Measurements from ENCODE around the gene NKAPD1.
A peak's percentile ranks its signal among the peaks of the same experiment; 100 is the strongest.
"Not testable (repeated sequence)": the region's sequence is repeated elsewhere in the genome, so short reads cannot be mapped to it uniquely, and the experiment has no call there.

Gene NKAPD1

GRCh38 chr11:112037527-112037926 lies 36.6 kb upstream of the NKAPD1 start:
- in situ Hi-C loops (cut with MboI; ENCODE audit: low pct_unique_long_range_greater_than_20kb, low sequenced_read_pairs, unreplicated experiment): no loop called here
- no peak for TF ChIP-seq CTCF (IDR thresholded peaks at IDR 0.05; ENCODE audit: extremely low read depth, insufficient read depth, missing control alignments)
- no peak for DNase-seq (ENCODE audit: low spot score)

- in situ Hi-C loops (cut with MboI; ENCODE audit: low pct_unique_long_range_greater_than_20kb, low sequenced_read_pairs, unreplicated experiment): no loop called here
- no peak for DNase-seq (ENCODE audit: low spot score)
- no peak for TF ChIP-seq CTCF (IDR thresholded peaks at IDR 0.05; ENCODE audit: extremely low read depth, insufficient read depth, missing control alignments)
These were observed 31.7 kb upstream of the NKAPD1 start for GRCh38 chr11:112042161-112042960.

- no peak for DNase-seq (ENCODE audit: low spot score)
- TF ChIP-seq CTCF (IDR thresholded peaks at IDR 0.05; ENCODE audit: extremely low read depth, insufficient read depth, missing control alignments): no peak
- in situ Hi-C loops (cut with MboI; ENCODE audit: low pct_unique_long_range_greater_than_20kb, low sequenced_read_pairs, unreplicated experiment): no loop called here
These were observed 31.2 kb upstream of the NKAPD1 start for GRCh38 chr11:112042961-112043304.

GRCh38 chr11:112044961-112045360 lies 29.1 kb upstream of the NKAPD1 start:
- TF ChIP-seq CTCF (IDR thresholded peaks at IDR 0.05; ENCODE audit: extremely low read depth, insufficient read depth, missing control alignments): no peak
- no peak for DNase-seq (ENCODE audit: low spot score)
- in situ Hi-C loops (cut with MboI; ENCODE audit: low pct_unique_long_range_greater_than_20kb, low sequenced_read_pairs, unreplicated experiment): no loop called here

GRCh38 chr11:112046647-112047046 lies 27.5 kb upstream of the NKAPD1 start:
- in situ Hi-C loops (cut with MboI; ENCODE audit: low pct_unique_long_range_greater_than_20kb, low sequenced_read_pairs, unreplicated experiment); DNase-seq (ENCODE audit: low spot score): not testable (repeated sequence)

GRCh38 chr11:112048256-112048655 lies 25.8 kb upstream of the NKAPD1 start:
- DNase-seq (ENCODE audit: low spot score); in situ Hi-C loops (cut with MboI; ENCODE audit: low pct_unique_long_range_greater_than_20kb, low sequenced_read_pairs, unreplicated experiment): not testable (repeated sequence)

GRCh38 chr11:112049777-112050176 lies 24.3 kb upstream of the NKAPD1 start:
- no peak for DNase-seq (ENCODE audit: low spot score)
- TF ChIP-seq CTCF (IDR thresholded peaks at IDR 0.05; ENCODE audit: extremely low read depth, insufficient read depth, missing control alignments): no peak
- in situ Hi-C loops (cut with MboI; ENCODE audit: low pct_unique_long_range_greater_than_20kb, low sequenced_read_pairs, unreplicated experiment): no loop called here

GRCh38 chr11:112050721-112051120 lies 23.4 kb upstream of the NKAPD1 start:
- peak; percentile 38 for DNase-seq (ENCODE audit: low spot score)
- no peak for TF ChIP-seq CTCF (IDR thresholded peaks at IDR 0.05; ENCODE audit: extremely low read depth, insufficient read depth, missing control alignments)

More at GRCh38 chr11:112050721-112051120, 23.4 kb upstream of the NKAPD1 start:
- in situ Hi-C loops (cut with MboI; ENCODE audit: low pct_unique_long_range_greater_than_20kb, low sequenced_read_pairs, unreplicated experiment): no loop called here

All from GM13977 (cell line).